Tibial nerve (tissue), 4 donors: ENCODE data around the gene STX18.

Experiments
- CTCF ChIP-seq, 5 experiments: fragments of 200-600 bp in 3 of 5; fragments of 450-650 bp in 2 of 5; sonication (generic) in 3 of 5; IDR thresholded peaks; one replicate each; pipeline ENCODE4 v1.5.1; 2016 to 2019; ENCODE audit warnings: antibody characterized with exemption in 5 of 5, mild to moderate bottlenecking in 3 of 5, moderate library complexity in 2 of 5
- EP300 ChIP-seq, 2 donors: sonication (generic); formaldehyde crosslinking; IDR thresholded peaks; one replicate each; pipeline ENCODE4 v1.6.1; 2017; ENCODE audit warnings: antibody characterized with exemption in 2 of 2, mild to moderate bottlenecking in 1 of 2
- POLR2A ChIP-seq, 2 donors: fragments of 450-650 bp; IDR thresholded peaks; one replicate each; pipeline ENCODE4 v1.6.1; 2017; ENCODE audit warnings: antibody characterized with exemption in 2 of 2, mild to moderate bottlenecking in 2 of 2, moderate library complexity in 2 of 2

- no peak for TF ChIP-seq CTCF (IDR thresholded peaks at IDR 0.05)
- no peak for TF ChIP-seq EP300 (IDR thresholded peaks at IDR 0.05)
- TF ChIP-seq POLR2A (IDR thresholded peaks at IDR 0.05), result no peak
Observed at GRCh38 chr4:4418676-4419390, 123.0 kb downstream of the STX18 start.
